Hepatocyte (in vitro differentiated cells): ENCODE data around the gene SMG7.

ENCODE experiments used
- CTCF ChIP-seq: fragments of 200-600 bp; sonication (generic); IDR thresholded peaks from 2 replicates; pipeline ENCODE4 v1.5.1; 2016; ENCODE audit warnings: antibody characterized with exemption, mild to moderate bottlenecking; ENCODE audit not compliant: poor library complexity
- EZH2 ChIP-seq: fragments of 200-600 bp; sonication (generic); IDR thresholded peaks from 2 replicates; pipeline ENCODE4 v1.6.1; 2016; ENCODE audit warnings: antibody characterized with exemption, mild to moderate bottlenecking, borderline replicate concordance

- TF ChIP-seq CTCF, result no peak
- TF ChIP-seq EZH2, result no peak
These were observed 130.2 kb downstream of the SMG7 start for GRCh38 chr1:183602510-183602909.
